K562 (cell line): ENCODE measurements around the gene COG3. TPM values are rescaled to one million over a fixed set of nuclear protein-coding genes. Genes with fewer than 3 reads are reported as not detected.

Source experiments
- CHD1 ChIP-seq: fragments of 200-600 bp; sonication (generic); IDR thresholded peaks from one replicate; pipeline ENCODE4 v1.6.1; 2012; ENCODE audit warnings: mild to moderate bottlenecking, moderate library complexity, low read length, inconsistent platforms
- ETV5 ChIP-seq: sonication (generic); formaldehyde crosslinking; IDR thresholded peaks from 2 replicates; pipeline ENCODE4 v1.4.0; 2020; ENCODE audit warnings: low read depth, mild to moderate bottlenecking, missing genetic modification reagents
- JUND ChIP-seq, 2 experiments: IDR thresholded peaks; 2 replicates in 1 of 2; 3 replicates in 1 of 2; pipeline ENCODE4 v1.6.1; 2011; ENCODE audit warnings: borderline replicate concordance in 2 of 2, low read depth in 2 of 2, low read length in 2 of 2, improper control_type of control experiment in 1 of 2, missing biosample characterization in 1 of 2, missing genetic modification characterization in 1 of 2, missing genetic modification reagents in 1 of 2
- NONO ChIP-seq, 2 experiments: fragments of 200-400 bp in 1 of 2; fragments of 450-650 bp in 1 of 2; formaldehyde crosslinking in 1 of 2; IDR thresholded peaks; 2 replicates each; pipeline ENCODE4 v1.6.1; 2017; ENCODE audit warnings: low read depth in 2 of 2, mild to moderate bottlenecking in 2 of 2, moderate library complexity in 2 of 2, low read length in 1 of 2
- SMARCB1 ChIP-seq: IDR thresholded peaks from 2 replicates; pipeline ENCODE4 v1.6.1; 2011; ENCODE audit warnings: improper control_type of control experiment, low read depth; ENCODE audit not compliant: insufficient read length
- ZBTB1 ChIP-seq: sonication (generic); formaldehyde crosslinking; IDR thresholded peaks from 2 replicates; pipeline ENCODE4 v1.8.1; 2023; ENCODE audit warnings: missing genetic modification reagents, low read depth, mild to moderate bottlenecking, borderline replicate concordance
- ZNF324 ChIP-seq: fragments of 250-450 bp; sonication (Bioruptor Pico); IDR thresholded peaks from 2 replicates; pipeline ENCODE4 v1.4.0; 2020; ENCODE audit warnings: mild to moderate bottlenecking
- polyA plus RNA-seq, 8 experiments: library from polyadenylated mRNA; depleted of rRNA in 4 of 8; stranded (reverse) in 5 of 8; unstranded in 3 of 8; fragments of >200 nt; fragmentation: Nextera tagmentation in 2 of 8; fragmentation: Illumina TruSeq in 1 of 8; extraction: Ambion mirVana in 2 of 8; extraction: Trizol in 1 of 8; gene quantifications; 2 replicates each; pipeline versions ENCODE4 v1.2.1 to v1.2.3, GENCODE V29; 2011 to 2014; ENCODE audit warnings: inconsistent platforms in 1 of 8, missing spikeins in 1 of 8
- total RNA-seq, 7 experiments: library from RNA; depleted of rRNA in 6 of 7; stranded (reverse); fragments of >200 nt in 6 of 7; fragmentation: Illumina TruSeq in 2 of 7; extraction: Trizol in 2 of 7; gene quantifications; 2 replicates each; pipeline versions ENCODE4 v1.2.1 to v1.2.3, GENCODE V29; 2011 to 2021; ENCODE audit warnings: low replicate concordance in 1 of 7
- TF ChIP-seq, protein P1 (sequence below): fragments of 450-650 bp; IDR thresholded peaks from 2 replicates; pipeline ENCODE4 v1.6.1; 2016; ENCODE audit warnings: borderline replicate concordance
- TF ChIP-seq, protein P2 (sequence below): fragments of 200-800 bp; sonication (Bioruptor generic); IDR thresholded peaks from 2 replicates; pipeline ENCODE4 v1.6.1; 2017; ENCODE audit warnings: missing genetic modification characterization, missing compliant biosample characterization
- TF ChIP-seq, protein P3 (sequence below): conservative IDR thresholded peaks from 2 replicates; pipeline ENCODE4 v1.6.1; 2011; ENCODE audit warnings: low read depth, mild to moderate bottlenecking, low read length; ENCODE audit not compliant: control insufficient read depth

Gene COG3
- total and polyA plus RNA-seq, 9 of the 15 experiments (the other 6 are each of a cell fraction or from before 2014, with no cell fraction given): 3.9 to 22.9 (median 14.5) TPM

DNA sequence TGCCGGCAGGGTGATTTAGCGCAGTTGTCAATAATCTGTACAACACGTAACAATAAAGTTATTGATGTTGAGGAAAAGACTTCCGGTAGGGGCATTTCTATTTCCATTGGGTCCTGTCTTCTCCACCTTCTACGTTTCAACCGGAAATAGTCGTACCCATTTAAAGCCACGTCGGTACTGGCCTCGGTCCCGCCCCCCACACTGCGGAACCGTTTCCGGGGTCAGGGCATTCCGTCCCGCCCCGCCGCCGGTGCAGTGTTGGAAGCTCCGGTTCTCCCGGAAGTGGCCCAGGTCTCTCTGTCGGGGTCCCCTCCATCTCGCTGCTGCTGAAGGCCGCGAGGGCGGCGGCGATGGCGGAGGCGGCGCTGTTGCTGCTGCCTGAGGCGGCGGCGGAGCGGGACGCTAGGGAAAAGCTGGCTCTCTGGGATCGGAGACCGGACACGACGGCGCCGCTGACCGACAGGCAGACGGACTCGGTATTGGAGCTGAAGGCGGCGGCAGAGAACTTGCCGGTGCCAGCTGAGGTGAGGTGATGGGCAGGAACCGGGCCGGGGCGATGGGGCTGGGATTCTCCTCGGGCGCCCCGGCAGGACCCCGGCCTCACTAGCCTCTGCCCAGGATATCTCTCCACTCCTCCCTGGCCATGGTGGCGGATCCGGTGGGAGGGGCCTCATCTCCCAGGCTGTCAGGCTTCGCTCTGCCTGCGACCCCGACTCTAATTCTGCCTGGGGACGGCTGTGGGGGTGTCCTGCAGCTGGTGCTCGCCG lies at the start of gene COG3 (continued):
- TF ChIP-seq, protein P1, sequence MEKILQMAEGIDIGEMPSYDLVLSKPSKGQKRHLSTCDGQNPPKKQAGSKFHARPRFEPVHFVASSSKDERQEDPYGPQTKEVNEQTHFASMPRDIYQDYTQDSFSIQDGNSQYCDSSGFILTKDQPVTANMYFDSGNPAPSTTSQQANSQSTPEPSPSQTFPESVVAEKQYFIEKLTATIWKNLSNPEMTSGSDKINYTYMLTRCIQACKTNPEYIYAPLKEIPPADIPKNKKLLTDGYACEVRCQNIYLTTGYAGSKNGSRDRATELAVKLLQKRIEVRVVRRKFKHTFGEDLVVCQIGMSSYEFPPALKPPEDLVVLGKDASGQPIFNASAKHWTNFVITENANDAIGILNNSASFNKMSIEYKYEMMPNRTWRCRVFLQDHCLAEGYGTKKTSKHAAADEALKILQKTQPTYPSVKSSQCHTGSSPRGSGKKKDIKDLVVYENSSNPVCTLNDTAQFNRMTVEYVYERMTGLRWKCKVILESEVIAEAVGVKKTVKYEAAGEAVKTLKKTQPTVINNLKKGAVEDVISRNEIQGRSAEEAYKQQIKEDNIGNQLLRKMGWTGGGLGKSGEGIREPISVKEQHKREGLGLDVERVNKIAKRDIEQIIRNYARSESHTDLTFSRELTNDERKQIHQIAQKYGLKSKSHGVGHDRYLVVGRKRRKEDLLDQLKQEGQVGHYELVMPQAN: peak; percentile 60; the same call in 1 of the 2 replicates
- TF ChIP-seq ETV5: 0 out of 2 replicates have a peak, but pooled peaks have one; percentile 45
- peak in 1 of 2 experiments; percentile 26; a peak in 1 of 4 replicates for TF ChIP-seq NONO (IDR thresholded peaks at IDR 0.05; ENCODE audit: low read depth in 2 of 2, low read length in 1 of 2)
- TF ChIP-seq CHD1: peak; percentile 31
- no peak for TF ChIP-seq ZNF324 (CRISPR knock-in tag)
- no peak for TF ChIP-seq SMARCB1
- TF ChIP-seq JUND (IDR thresholded peaks at IDR 0.05; ENCODE audit: borderline replicate concordance, low read depth, low read length): peak; percentile 66; the same call in 1 of the 2 replicates
- TF ChIP-seq JUND (tag; IDR thresholded peaks at IDR 0.05; ENCODE audit: borderline replicate concordance, low read depth, low read length): peak; percentile 41; the same call in 1 of the 3 replicates
- peak; percentile 49; the same call in 1 of the 2 replicates for TF ChIP-seq ZBTB1 (CRISPR knock-in tag)
- TF ChIP-seq, protein P2, sequence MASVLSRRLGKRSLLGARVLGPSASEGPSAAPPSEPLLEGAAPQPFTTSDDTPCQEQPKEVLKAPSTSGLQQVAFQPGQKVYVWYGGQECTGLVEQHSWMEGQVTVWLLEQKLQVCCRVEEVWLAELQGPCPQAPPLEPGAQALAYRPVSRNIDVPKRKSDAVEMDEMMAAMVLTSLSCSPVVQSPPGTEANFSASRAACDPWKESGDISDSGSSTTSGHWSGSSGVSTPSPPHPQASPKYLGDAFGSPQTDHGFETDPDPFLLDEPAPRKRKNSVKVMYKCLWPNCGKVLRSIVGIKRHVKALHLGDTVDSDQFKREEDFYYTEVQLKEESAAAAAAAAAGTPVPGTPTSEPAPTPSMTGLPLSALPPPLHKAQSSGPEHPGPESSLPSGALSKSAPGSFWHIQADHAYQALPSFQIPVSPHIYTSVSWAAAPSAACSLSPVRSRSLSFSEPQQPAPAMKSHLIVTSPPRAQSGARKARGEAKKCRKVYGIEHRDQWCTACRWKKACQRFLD (CRISPR knock-in tag): peak; percentile 36; the same call in 1 of the 2 replicates
- TF ChIP-seq, protein P3, sequence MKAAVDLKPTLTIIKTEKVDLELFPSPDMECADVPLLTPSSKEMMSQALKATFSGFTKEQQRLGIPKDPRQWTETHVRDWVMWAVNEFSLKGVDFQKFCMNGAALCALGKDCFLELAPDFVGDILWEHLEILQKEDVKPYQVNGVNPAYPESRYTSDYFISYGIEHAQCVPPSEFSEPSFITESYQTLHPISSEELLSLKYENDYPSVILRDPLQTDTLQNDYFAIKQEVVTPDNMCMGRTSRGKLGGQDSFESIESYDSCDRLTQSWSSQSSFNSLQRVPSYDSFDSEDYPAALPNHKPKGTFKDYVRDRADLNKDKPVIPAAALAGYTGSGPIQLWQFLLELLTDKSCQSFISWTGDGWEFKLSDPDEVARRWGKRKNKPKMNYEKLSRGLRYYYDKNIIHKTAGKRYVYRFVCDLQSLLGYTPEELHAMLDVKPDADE: peak; percentile 46; the same call in 1 of the 2 replicates
